ENCODE results near the gene ZCCHC18.

GRCh38 chrX:104130808-104131207 is 18.5 kb downstream of the ZCCHC18 start:
- no peak for TF ChIP-seq ZNF384 (IDR thresholded peaks at IDR 0.05)
- no peak for TF ChIP-seq PKNOX1 (IDR thresholded peaks at IDR 0.05)
- no peak for TF ChIP-seq FOXK2 (IDR thresholded peaks at IDR 0.05)
- TF ChIP-seq FOXA1 (IDR thresholded peaks at IDR 0.05) = no peak
- TF ChIP-seq BHLHE40 (IDR thresholded peaks at IDR 0.05; ENCODE audit: borderline replicate concordance) = no peak
